ENCODE results near the gene SLC22A7. TPM values are rescaled to one million over a fixed set of nuclear protein-coding genes. Genes with fewer than 3 reads are reported as not detected.

SLC22A7 gene
- total and polyA plus RNA-seq, 2 donors (not counting 1 experiment from before 2014, with no cell fraction given), result not detected

GRCh38 chr6:43296780-43297497 is 1.1 kb upstream of the SLC22A7 start:
- Mint-ChIP-seq H3K27me3 (peaks cover 14% of the 10 kb centered on the region), H3K4me1 (peaks cover 4% of the 10 kb centered on the region), H3K9me3 (ENCODE audit: insufficient read depth) (no peaks in the 10 kb centered on the region), H3K4me3 (no peak overlapping the region), H3K27ac (no peak overlapping the region)
- ATAC-seq (ENCODE audit: low read depth), result no peak
- no peak for TF ChIP-seq CTCF (IDR thresholded peaks at IDR 0.05)
- TF ChIP-seq EZH2 (IDR thresholded peaks at IDR 0.05; ENCODE audit: borderline replicate concordance, insufficient read depth, low read depth, low read length, poor library complexity, severe bottlenecking), result no peak
- Histone ChIP-seq H3K9me3 (ENCODE audit: control extremely low read depth in 1 of 3, control insufficient read depth in 2 of 3, insufficient read depth in 1 of 3, low read length in 2 of 3) (no peaks in the 10 kb centered on the region), H3K4me1 (ENCODE audit: control insufficient read depth in 2 of 2, insufficient read depth in 2 of 2, low read length in 2 of 2) (no peaks in the 10 kb centered on the region), H3K27me3 (replicated peaks in 1 of 4; ENCODE audit: control extremely low read depth in 1 of 4, control insufficient read depth in 3 of 4, insufficient read depth in 4 of 4, low read length in 3 of 4) (peaks cover 0 to 19% (median 1%) of the 10 kb centered on the region in 4 experiments), H3K79me2 (ENCODE audit: control insufficient read depth, insufficient read depth, low read length) (no peaks in the 10 kb centered on the region), H4K20me1 (ENCODE audit: control insufficient read depth, insufficient read depth, low read length, poor library complexity, severe bottlenecking) (no peaks in the 10 kb centered on the region), H3K9ac (ENCODE audit: low read length) (no peak overlapping the region), H3K4me2 (replicated peaks; ENCODE audit: low read depth, low read length, poor library complexity, severe bottlenecking) (no peak overlapping the region), H3K36me3 (replicated peaks in 1 of 2; ENCODE audit: control extremely low read depth in 1 of 2, control insufficient read depth in 1 of 2, extremely low read depth in 1 of 2, insufficient read depth in 2 of 2, low read length in 1 of 2) (no peaks in the 10 kb centered on the region), H3K4me3 (ENCODE audit: control extremely low read depth in 1 of 5, extremely low read depth in 1 of 5, insufficient read depth in 1 of 5, low read depth in 2 of 5, low read length in 4 of 5) (no peak overlapping the region), H3K27ac (ENCODE audit: low read length in 2 of 2) (no peak overlapping the region), H2AFZ (ENCODE audit: insufficient read depth, low read depth, low read length, poor library complexity, severe bottlenecking) (no peak overlapping the region)
- intact Hi-C loops (cut with micrococcal nuclease), result no loop called here
- no peak for DNase-seq
- POLR2A ChIA-PET, result interaction anchor here (0.6 kb wide), 1 partner anchor 21 kb away, joined by 4 read pairs; no protein-coding TSS in a partner anchor
- CTCF ChIA-PET, result interaction anchor here (1.2 to 3.6 kb wide), 4 partner anchors 11 to 53 kb away, joined by 4 to 19 read pairs (median 5); partner anchors contain the start of gene CRIP3
- 91% methylated on average over 4 of the region's 5 CpGs for WGBS (ENCODE audit: insufficient coverage)

All from B cell (primary cell).